K562 (cell line): ENCODE data around the gene USP24. TPM values are rescaled to one million over a fixed set of nuclear protein-coding genes. Genes with fewer than 3 reads are reported as not detected.
A peak's percentile ranks its signal among the peaks of the same experiment; 100 is the strongest.

Experiments used
- CCNT2 ChIP-seq: IDR thresholded peaks from 2 replicates; pipeline ENCODE4 v1.6.1; 2011; ENCODE audit warnings: borderline replicate concordance, low read depth, mild to moderate bottlenecking, moderate library complexity, mixed read lengths, low read length; ENCODE audit not compliant: insufficient read length; ENCODE audit errors: extremely low read depth
- DACH1 ChIP-seq: fragments of 450-650 bp; IDR thresholded peaks from 2 replicates; pipeline ENCODE4 v1.6.1; 2018; ENCODE audit not compliant: partially characterized antibody
- DEAF1 ChIP-seq: fragments of 450-650 bp; formaldehyde crosslinking; IDR thresholded peaks from 2 replicates; pipeline ENCODE4 v1.4.0; 2020; ENCODE audit warnings: mild to moderate bottlenecking, moderate library complexity
- DMBX1 ChIP-seq: fragments of 250-450 bp; sonication (Bioruptor Pico); IDR thresholded peaks from 2 replicates; pipeline ENCODE4 v1.8.0; 2022; ENCODE audit warnings: inconsistent platforms, mild to moderate bottlenecking, moderate library complexity, borderline replicate concordance
- EP300 ChIP-seq: IDR thresholded peaks from 2 replicates; pipeline ENCODE4 v1.6.1; 2012; ENCODE audit warnings: low read length, improper control_type of control experiment
- FOXK1 ChIP-seq: sonication (generic); formaldehyde crosslinking; IDR thresholded peaks from 2 replicates; pipeline ENCODE4 v1.8.0; 2022; ENCODE audit warnings: missing genetic modification reagents, mild to moderate bottlenecking, borderline replicate concordance
- HNRNPL ChIP-seq: fragments of 200-400 bp; formaldehyde crosslinking; IDR thresholded peaks from 2 replicates; pipeline ENCODE4 v1.6.1; 2017; ENCODE audit warnings: low read depth, mild to moderate bottlenecking, low read length
- THAP7 ChIP-seq: fragments of 250-450 bp; sonication (Bioruptor Pico); IDR thresholded peaks from 2 replicates; pipeline ENCODE4 v1.5.0; 2021
- THRAP3 ChIP-seq: fragments of 450-650 bp; IDR thresholded peaks from 2 replicates; pipeline ENCODE4 v1.6.1; 2016; ENCODE audit warnings: mild to moderate bottlenecking, inconsistent platforms, borderline replicate concordance
- ZNF184 ChIP-seq: sonication (generic); formaldehyde crosslinking; IDR thresholded peaks from 2 replicates; pipeline ENCODE4 v1.5.0; 2020; ENCODE audit warnings: missing genetic modification reagents
- polyA plus RNA-seq, 8 experiments: library from polyadenylated mRNA; depleted of rRNA in 4 of 8; stranded (reverse) in 5 of 8; unstranded in 3 of 8; fragments of >200 nt; fragmentation: Nextera tagmentation in 2 of 8; fragmentation: Illumina TruSeq in 1 of 8; extraction: Ambion mirVana in 2 of 8; extraction: Trizol in 1 of 8; gene quantifications; 2 replicates each; pipeline versions ENCODE4 v1.2.1 to v1.2.3, GENCODE V29; 2011 to 2014; ENCODE audit warnings: inconsistent platforms in 1 of 8, missing spikeins in 1 of 8
- total RNA-seq, 7 experiments: library from RNA; depleted of rRNA in 6 of 7; stranded (reverse); fragments of >200 nt in 6 of 7; fragmentation: Illumina TruSeq in 2 of 7; extraction: Trizol in 2 of 7; gene quantifications; 2 replicates each; pipeline versions ENCODE4 v1.2.1 to v1.2.3, GENCODE V29; 2011 to 2021; ENCODE audit warnings: low replicate concordance in 1 of 7
- TF ChIP-seq, protein P1 (sequence below): IDR thresholded peaks from 3 replicates; pipeline ENCODE4 v1.6.1; 2011; ENCODE audit warnings: borderline replicate concordance, mild to moderate bottlenecking; ENCODE audit not compliant: insufficient read length, insufficient read depth

USP24 gene
- total and polyA plus RNA-seq, 9 of the 15 experiments (the other 6 are each of a cell fraction or from before 2014, with no cell fraction given), result 7.7 to 62.6 (median 36.8) TPM

GRCh38 chr1:55204997-55205396, 10.2 kb downstream of the USP24 start (continued):
- TF ChIP-seq THAP7 (CRISPR knock-in tag) (no peak), HNRNPL (no peak), CCNT2 (no peak), DACH1 (peak; percentile 28), DEAF1 (CRISPR knock-in tag) (no peak), FOXK1 (no peak), ZNF184 (no peak), EP300 (no peak), DMBX1 (CRISPR knock-in tag) (peak; percentile 52; the same call in 1 of the 2 replicates), THRAP3 (no peak)
- TF ChIP-seq, protein P1, sequence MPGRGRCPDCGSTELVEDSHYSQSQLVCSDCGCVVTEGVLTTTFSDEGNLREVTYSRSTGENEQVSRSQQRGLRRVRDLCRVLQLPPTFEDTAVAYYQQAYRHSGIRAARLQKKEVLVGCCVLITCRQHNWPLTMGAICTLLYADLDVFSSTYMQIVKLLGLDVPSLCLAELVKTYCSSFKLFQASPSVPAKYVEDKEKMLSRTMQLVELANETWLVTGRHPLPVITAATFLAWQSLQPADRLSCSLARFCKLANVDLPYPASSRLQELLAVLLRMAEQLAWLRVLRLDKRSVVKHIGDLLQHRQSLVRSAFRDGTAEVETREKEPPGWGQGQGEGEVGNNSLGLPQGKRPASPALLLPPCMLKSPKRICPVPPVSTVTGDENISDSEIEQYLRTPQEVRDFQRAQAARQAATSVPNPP, result no peak
